NCI-H1092 (cell line): Measurements from ENCODE around the gene SDF2L1.
"Not testable (repeated sequence)": the region's sequence is repeated elsewhere in the genome, so short reads cannot be mapped to it uniquely, and the experiment has no call there.

Experiments
- DNase-seq: peaks from one replicate; lab custom pipeline; 2025; lab: John Stamatoyannopoulos, UW

The SDF2L1 gene

GRCh38 chr22:21686634-21687393, 44.7 kb downstream of the SDF2L1 start:
- DNase-seq: no peak

GRCh38 chr22:21687685-21688259, 45.7 kb downstream of the SDF2L1 start:
- no peak for DNase-seq

- DNase-seq: no peak
These were observed 46.2 kb downstream of the SDF2L1 start for GRCh38 chr22:21688341-21688705.

- no peak for DNase-seq
These were observed 46.7 kb downstream of the SDF2L1 start for GRCh38 chr22:21688706-21689381.

- DNase-seq: no peak
These were observed 48.3 kb downstream of the SDF2L1 start for GRCh38 chr22:21690401-21690801.

- no peak for DNase-seq
These were observed 49.7 kb downstream of the SDF2L1 start for GRCh38 chr22:21691816-21692215.

- DNase-seq: not testable (repeated sequence)
These were observed 50.8 kb downstream of the SDF2L1 start for GRCh38 chr22:21692856-21693255.

GRCh38 chr22:21693333-21693998, 51.4 kb downstream of the SDF2L1 start:
- DNase-seq: no peak
